ENCODE measurements around the gene ARMS2. TPM values are rescaled to one million over a fixed set of nuclear protein-coding genes. Genes with fewer than 3 reads are reported as not detected.

Gene ARMS2
- total RNA-seq, 2 donors from 2014 or later = not detected

GRCh38 chr10:122493761-122494160, 39.3 kb downstream of the ARMS2 start:
- no peak for DNase-seq
- H3K4me3 Mint-ChIP-seq = no peak overlapping the region
- H3K36me3 ChIP-seq (ENCODE audit: control insufficient read depth, insufficient read depth, low read length) = no peaks in the 10 kb centered on the region
- H3K4me1 ChIP-seq (ENCODE audit: control insufficient read depth, insufficient read depth, low read length) = peaks cover 3% of the 10 kb centered on the region
- H3K4me1 Mint-ChIP-seq = peaks cover 16% of the 10 kb centered on the region
- no peak overlapping the region for H3K4me3 ChIP-seq (ENCODE audit: low read length)
- no peak overlapping the region for H3K9ac ChIP-seq (ENCODE audit: extremely low read depth, low read length, poor library complexity, severe bottlenecking)
- no peak overlapping the region for H3K27ac Mint-ChIP-seq
- H3K9me3 ChIP-seq (ENCODE audit: control insufficient read depth, low read length) = no peaks in the 10 kb centered on the region
- TF ChIP-seq CTCF (conservative IDR thresholded peaks at IDR 0.05) = no peak
- peaks cover 38% of the 10 kb centered on the region for H3K27me3 Mint-ChIP-seq (ENCODE audit: insufficient read depth)
- H3K36me3 Mint-ChIP-seq (ENCODE audit: low read depth) = no peaks in the 10 kb centered on the region
- H3K9me3 Mint-ChIP-seq = no peaks in the 10 kb centered on the region
- 86 to 95% methylated on average over 3 to 4 of the region's 4 CpGs for WGBS, 2 experiments (ENCODE audit: insufficient coverage in 1 of 2, insufficient read length in 1 of 2)
- no peak overlapping the region for H3K27ac ChIP-seq (ENCODE audit: low read depth, low read length)
- H3K27me3 ChIP-seq (ENCODE audit: control insufficient read depth, insufficient read depth, low read length, poor library complexity, severe bottlenecking) = peaks cover 18% of the 10 kb centered on the region

- no peak for DNase-seq
- H3K27me3 ChIP-seq (ENCODE audit: control insufficient read depth, insufficient read depth, low read length, poor library complexity, severe bottlenecking) = peaks cover 18% of the 10 kb centered on the region
- Mint-ChIP-seq H3K27me3 (ENCODE audit: insufficient read depth) (peaks cover 33% of the 10 kb centered on the region), H3K27ac (no peak overlapping the region), H3K36me3 (ENCODE audit: low read depth) (no peaks in the 10 kb centered on the region), H3K9me3 (no peaks in the 10 kb centered on the region), H3K4me3 (no peak overlapping the region), H3K4me1 (peaks cover 16% of the 10 kb centered on the region)
- TF ChIP-seq CTCF (conservative IDR thresholded peaks at IDR 0.05) = no peak
- H3K27ac ChIP-seq (ENCODE audit: low read depth, low read length) = no peak overlapping the region
- no peaks in the 10 kb centered on the region for H3K9me3 ChIP-seq (ENCODE audit: control insufficient read depth, low read length)
- H3K4me3 ChIP-seq (ENCODE audit: low read length) = no peak overlapping the region
- H3K4me1 ChIP-seq (ENCODE audit: control insufficient read depth, insufficient read depth, low read length) = peaks cover 3% of the 10 kb centered on the region
- H3K9ac ChIP-seq (ENCODE audit: extremely low read depth, low read length, poor library complexity, severe bottlenecking) = no peak overlapping the region
- H3K36me3 ChIP-seq (ENCODE audit: control insufficient read depth, insufficient read depth, low read length) = no peaks in the 10 kb centered on the region
- 92 to 96% methylated on average over 10 to 20 of the region's 20 CpGs for WGBS, 2 experiments (ENCODE audit: insufficient coverage in 1 of 2, insufficient read length in 1 of 2)
Measured at GRCh38 chr10:122494173-122494820, 39.8 kb downstream of the ARMS2 start.

- H3K27ac Mint-ChIP-seq = no peak overlapping the region
- Histone ChIP-seq H3K4me1 (ENCODE audit: control insufficient read depth, insufficient read depth, low read length) (peaks cover 3% of the 10 kb centered on the region), H3K9me3 (ENCODE audit: control insufficient read depth, low read length) (no peaks in the 10 kb centered on the region), H3K4me3 (ENCODE audit: low read length) (no peak overlapping the region), H3K36me3 (ENCODE audit: control insufficient read depth, insufficient read depth, low read length) (no peaks in the 10 kb centered on the region), H3K27me3 (ENCODE audit: control insufficient read depth, insufficient read depth, low read length, poor library complexity, severe bottlenecking) (peaks cover 18% of the 10 kb centered on the region), H3K27ac (ENCODE audit: low read depth, low read length) (no peak overlapping the region), H3K9ac (ENCODE audit: extremely low read depth, low read length, poor library complexity, severe bottlenecking) (no peak overlapping the region)
- no peak overlapping the region for H3K4me3 Mint-ChIP-seq
- H3K4me1 Mint-ChIP-seq = peaks cover 16% of the 10 kb centered on the region
- 87 to 96% methylated on average over 10 to 14 of the region's 14 CpGs for WGBS, 2 experiments (ENCODE audit: insufficient coverage in 1 of 2, insufficient read length in 1 of 2)
- H3K36me3 Mint-ChIP-seq (ENCODE audit: low read depth) = no peaks in the 10 kb centered on the region
- TF ChIP-seq CTCF (conservative IDR thresholded peaks at IDR 0.05) = no peak
- DNase-seq = no peak
- H3K27me3 Mint-ChIP-seq (ENCODE audit: insufficient read depth) = peaks cover 30% of the 10 kb centered on the region
- no peaks in the 10 kb centered on the region for H3K9me3 Mint-ChIP-seq
Measured at GRCh38 chr10:122494833-122495232, 40.4 kb downstream of the ARMS2 start.
